SU-DHL-6 (cell line): Measurements from ENCODE around the gene SIGLEC6.

ENCODE experiments used
- H2AFZ ChIP-seq: fragments of 200-600 bp; sonication (generic); 2 replicates; pipeline ENCODE4 v1.6.1; 2014; ENCODE audit warnings: low read depth, mild to moderate bottlenecking, moderate library complexity, mixed read lengths, antibody characterized with exemption, low read length; ENCODE audit not compliant: severe bottlenecking
- H3F3A ChIP-seq: fragments of 200-600 bp; shearing (Covaris generic); 2 replicates; pipeline ENCODE4 v1.6.0; 2016; ENCODE audit warnings: antibody characterized with exemption, mild to moderate bottlenecking; ENCODE audit not compliant: insufficient read depth
- H3K27ac ChIP-seq: fragments of 200-600 bp; sonication (generic); 2 replicates; pipeline ENCODE4 v1.5.1; 2016; ENCODE audit warnings: low read depth, mild to moderate bottlenecking, low read length, moderate library complexity, mixed read lengths
- H3K27me3 ChIP-seq: fragments of 200-600 bp; sonication (generic), shearing (Covaris generic); 2 replicates; pipeline ENCODE4 v1.6.0; 2014; ENCODE audit warnings: mild to moderate bottlenecking, low read length
- H3K36me3 ChIP-seq: fragments of 200-600 bp; sonication (generic); 2 replicates; pipeline ENCODE4 v1.6.1; 2014; ENCODE audit warnings: mild to moderate bottlenecking, low read length, mixed read lengths
- H3K4me2 ChIP-seq: fragments of 300-600, 200-600 bp; shearing (Covaris generic), sonication (generic); 2 replicates; pipeline ENCODE4 v1.6.0; 2014; ENCODE audit warnings: low read length, low read depth, mild to moderate bottlenecking; ENCODE audit not compliant: poor library complexity, severe bottlenecking
- H3K4me3 ChIP-seq: fragments of 200-600 bp; sonication (generic); 2 replicates; pipeline ENCODE4 v1.5.1; 2014; ENCODE audit warnings: antibody characterized with exemption, low read length, mild to moderate bottlenecking, mixed read lengths; ENCODE audit not compliant: insufficient read depth, poor library complexity, severe bottlenecking
- H3K79me2 ChIP-seq: fragments of 200-600 bp; sonication (generic); 2 replicates; pipeline ENCODE4 v1.6.1; 2014; ENCODE audit warnings: mild to moderate bottlenecking, low read length, moderate library complexity; ENCODE audit not compliant: insufficient read depth
- H3K9ac ChIP-seq: fragments of 200-600 bp; sonication (generic); 2 replicates; pipeline ENCODE4 v1.7.0; 2014; ENCODE audit warnings: mild to moderate bottlenecking, low read length
- H3K9me2 ChIP-seq: fragments of 200-600 bp; sonication (generic); replicated peaks from 2 replicates; pipeline ENCODE4 v1.6.1; 2014; ENCODE audit warnings: low read length; ENCODE audit not compliant: insufficient read depth
- H3K9me3 ChIP-seq: fragments of 200-600 bp; sonication (generic); 2 replicates; pipeline ENCODE4 v1.6.1; 2014; ENCODE audit warnings: low read length, mixed read lengths; ENCODE audit not compliant: insufficient read depth
- H4K20me1 ChIP-seq: fragments of 200-600 bp; sonication (generic); 2 replicates; pipeline ENCODE4 v1.6.1; 2014; ENCODE audit warnings: low read depth, mild to moderate bottlenecking, antibody characterized with exemption, low read length, moderate library complexity, mixed read lengths
- EZH2phosphoT487 ChIP-seq: fragments of 200-600 bp; sonication (generic), shearing (Covaris generic); conservative IDR thresholded peaks from 2 replicates; pipeline ENCODE4 v1.6.1; 2018; ENCODE audit warnings: mild to moderate bottlenecking, antibody characterized with exemption, low read length, moderate library complexity, mixed read lengths
- TF ChIP-seq, protein P1 (sequence below): fragments of 200-600 bp; sonication (generic); IDR thresholded peaks from one replicate; pipeline ENCODE4 v1.5.1; 2017; ENCODE audit warnings: antibody characterized with exemption, mild to moderate bottlenecking, low read length, moderate library complexity; ENCODE audit not compliant: insufficient read depth, poor library complexity, severe bottlenecking

The SIGLEC6 gene

DNA sequence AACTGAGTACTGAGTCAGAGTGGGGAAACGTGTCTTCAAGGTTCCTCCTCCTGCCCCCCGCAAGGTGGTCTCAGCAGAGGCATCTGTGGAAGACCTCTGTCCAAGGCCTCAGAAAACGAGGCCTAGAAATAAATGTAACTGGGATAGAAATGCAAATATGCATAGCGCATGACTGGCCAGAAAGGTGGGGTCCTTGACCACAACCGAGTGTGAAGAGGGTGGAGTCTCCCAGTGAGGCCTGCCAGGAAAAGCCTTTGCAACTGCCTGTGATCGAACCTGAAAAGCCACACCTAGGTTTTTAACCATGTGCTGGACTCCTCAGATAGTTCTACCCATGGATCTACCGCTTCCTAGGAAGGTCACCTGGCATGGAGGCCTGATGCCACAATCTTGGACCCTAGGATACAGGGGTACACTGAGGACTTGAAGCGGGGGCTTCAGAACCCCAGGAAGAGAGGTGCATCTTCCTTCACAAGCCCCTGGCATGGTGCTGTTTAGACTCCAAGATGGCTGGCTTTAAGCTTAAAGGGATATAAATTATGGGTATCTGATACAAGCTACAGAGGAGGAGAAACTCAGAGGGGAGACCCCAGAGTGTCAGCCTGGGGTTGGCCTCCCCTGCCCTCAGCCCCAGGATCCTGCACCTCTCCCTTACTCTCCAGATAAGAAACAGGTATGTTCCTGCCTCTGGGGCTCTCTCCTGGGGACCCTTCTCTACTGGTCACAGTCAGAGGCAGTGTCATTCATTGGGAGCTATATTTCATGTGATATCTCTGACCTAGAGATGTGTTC lies 18.3 kb upstream of the SIGLEC6 start:
- no peak overlapping the region for H3K4me3 ChIP-seq
- no peaks in the 10 kb centered on the region for H3K9me3 ChIP-seq
- no peaks in the 10 kb centered on the region for H3K9me2 ChIP-seq
- H4K20me1 ChIP-seq = no peaks in the 10 kb centered on the region
- no peak overlapping the region for H3K4me2 ChIP-seq
- H3K27me3 ChIP-seq = no peaks in the 10 kb centered on the region
- no peak overlapping the region for H2AFZ ChIP-seq
- TF ChIP-seq EZH2phosphoT487 = no peak
- TF ChIP-seq, protein P1, sequence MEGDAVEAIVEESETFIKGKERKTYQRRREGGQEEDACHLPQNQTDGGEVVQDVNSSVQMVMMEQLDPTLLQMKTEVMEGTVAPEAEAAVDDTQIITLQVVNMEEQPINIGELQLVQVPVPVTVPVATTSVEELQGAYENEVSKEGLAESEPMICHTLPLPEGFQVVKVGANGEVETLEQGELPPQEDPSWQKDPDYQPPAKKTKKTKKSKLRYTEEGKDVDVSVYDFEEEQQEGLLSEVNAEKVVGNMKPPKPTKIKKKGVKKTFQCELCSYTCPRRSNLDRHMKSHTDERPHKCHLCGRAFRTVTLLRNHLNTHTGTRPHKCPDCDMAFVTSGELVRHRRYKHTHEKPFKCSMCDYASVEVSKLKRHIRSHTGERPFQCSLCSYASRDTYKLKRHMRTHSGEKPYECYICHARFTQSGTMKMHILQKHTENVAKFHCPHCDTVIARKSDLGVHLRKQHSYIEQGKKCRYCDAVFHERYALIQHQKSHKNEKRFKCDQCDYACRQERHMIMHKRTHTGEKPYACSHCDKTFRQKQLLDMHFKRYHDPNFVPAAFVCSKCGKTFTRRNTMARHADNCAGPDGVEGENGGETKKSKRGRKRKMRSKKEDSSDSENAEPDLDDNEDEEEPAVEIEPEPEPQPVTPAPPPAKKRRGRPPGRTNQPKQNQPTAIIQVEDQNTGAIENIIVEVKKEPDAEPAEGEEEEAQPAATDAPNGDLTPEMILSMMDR = no peak
- H3K79me2 ChIP-seq = no peaks in the 10 kb centered on the region
- no peaks in the 10 kb centered on the region for H3K36me3 ChIP-seq
- H3K9ac ChIP-seq = no peak overlapping the region
- H3F3A ChIP-seq = no peaks in the 10 kb centered on the region
- H3K27ac ChIP-seq = no peak overlapping the region

DNA sequence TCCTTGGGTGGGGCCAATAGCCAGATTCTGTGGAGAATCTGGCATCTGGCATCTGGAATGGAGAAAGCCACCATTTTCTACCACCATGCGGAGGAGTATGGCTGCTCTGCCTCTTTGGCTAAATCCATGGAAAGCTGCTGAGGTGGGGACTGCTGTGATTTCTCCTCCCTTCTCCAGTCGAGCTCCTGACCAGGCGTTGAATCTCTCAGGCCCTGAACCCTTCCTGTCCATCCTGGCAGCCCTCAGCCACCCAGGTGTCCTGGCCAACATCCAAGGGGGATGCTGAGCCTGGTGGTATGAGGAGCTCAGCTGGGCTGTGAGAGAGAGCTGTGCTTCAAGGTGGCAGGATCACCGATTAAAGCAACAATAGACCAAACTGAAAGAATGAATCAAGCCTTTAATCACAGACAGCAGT lies 17.4 kb upstream of the SIGLEC6 start:
- Histone ChIP-seq H3K27ac (no peak overlapping the region), H3F3A (no peaks in the 10 kb centered on the region), H3K4me3 (no peak overlapping the region), H3K27me3 (no peaks in the 10 kb centered on the region), H2AFZ (no peak overlapping the region), H3K9ac (no peak overlapping the region), H3K4me2 (no peak overlapping the region), H3K36me3 (no peaks in the 10 kb centered on the region), H3K79me2 (no peaks in the 10 kb centered on the region), H3K9me2 (no peaks in the 10 kb centered on the region), H4K20me1 (no peaks in the 10 kb centered on the region), H3K9me3 (no peaks in the 10 kb centered on the region)
- no peak for TF ChIP-seq EZH2phosphoT487
- TF ChIP-seq, protein P1 = no peak

DNA sequence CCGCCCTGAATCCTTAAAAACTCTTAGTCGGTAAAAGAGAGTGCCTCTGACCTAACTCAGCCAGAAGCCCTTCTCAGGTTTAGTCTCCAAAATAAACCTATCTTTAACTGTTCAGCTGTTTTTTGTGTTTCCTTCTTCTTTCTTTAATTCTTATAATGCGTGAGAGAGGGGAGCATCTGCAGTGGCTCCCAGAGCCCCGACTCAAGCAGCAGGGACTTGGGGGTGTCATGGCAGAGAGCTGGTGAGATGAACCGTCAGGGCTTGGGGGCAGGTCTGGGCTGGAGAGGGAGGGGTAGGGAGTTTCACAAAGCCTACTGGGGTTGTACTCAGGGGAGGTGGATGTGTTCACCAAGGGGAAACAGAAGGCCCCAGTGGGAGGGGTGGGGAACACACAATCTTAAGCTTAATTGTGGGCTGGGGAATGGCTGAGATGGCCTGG lies 16.8 kb upstream of the SIGLEC6 start:
- Histone ChIP-seq H3K27me3 (no peaks in the 10 kb centered on the region), H3K9me2 (no peaks in the 10 kb centered on the region), H4K20me1 (no peaks in the 10 kb centered on the region), H3K4me2 (no peak overlapping the region), H3K27ac (no peak overlapping the region), H3F3A (no peaks in the 10 kb centered on the region), H3K79me2 (no peaks in the 10 kb centered on the region), H3K36me3 (no peaks in the 10 kb centered on the region), H3K4me3 (no peak overlapping the region), H3K9me3 (no peaks in the 10 kb centered on the region), H3K9ac (no peak overlapping the region), H2AFZ (no peak overlapping the region)
- TF ChIP-seq, protein P1 = no peak
- TF ChIP-seq EZH2phosphoT487 = no peak
